ENCODE data around the gene HSFX1.

- TF ChIP-seq POLR2AphosphoS5 (IDR thresholded peaks at IDR 0.05; ENCODE audit: low read depth, low read length) (no peak), POLR2A (IDR thresholded peaks at IDR 0.05; ENCODE audit: low read depth, low read length) (no peak), TAF1 (IDR thresholded peaks at IDR 0.05; ENCODE audit: low read depth, low read length) (no peak)
These were observed 30.2 kb downstream of the HSFX1 start for GRCh38 chrX:149804102-149804501.

All from GM12891 (cell line).